Measurements from ENCODE around the gene CRTC3.
"Not testable (repeated sequence)": the region's sequence is repeated elsewhere in the genome, so short reads cannot be mapped to it uniquely, and the experiment has no call there.

The CRTC3 gene

DNA sequence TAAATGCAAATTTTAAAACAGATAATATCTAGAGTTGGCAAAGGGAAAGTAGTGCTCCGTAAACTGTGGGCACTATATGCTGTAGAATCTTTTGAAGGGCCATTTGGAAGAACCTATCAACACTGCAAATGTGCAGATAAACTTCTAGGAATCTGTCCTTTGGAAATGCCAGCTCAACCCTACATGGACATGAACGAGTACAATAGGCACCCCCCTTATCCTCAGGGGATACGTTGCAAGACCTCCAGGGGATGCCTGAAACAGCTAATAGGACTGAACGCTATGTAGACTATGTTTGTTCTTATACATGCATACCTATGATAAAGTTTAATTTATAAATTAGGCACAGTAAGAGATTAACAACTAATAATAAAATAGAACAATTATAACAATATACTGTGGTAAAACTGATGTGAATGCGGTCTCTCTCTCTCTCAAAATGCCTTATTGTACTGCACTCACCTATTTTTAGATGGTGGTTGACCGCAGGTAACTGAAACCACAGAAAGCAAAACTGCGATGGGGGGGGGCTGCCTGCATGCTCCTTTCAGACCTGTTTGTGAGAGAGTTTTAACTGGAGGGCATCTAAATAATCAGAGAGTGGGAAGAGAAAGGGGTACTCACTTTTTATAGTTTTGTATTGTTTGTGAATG is 127.9 kb downstream of the CRTC3 start:
- DNase-seq: not testable (repeated sequence)

DNA sequence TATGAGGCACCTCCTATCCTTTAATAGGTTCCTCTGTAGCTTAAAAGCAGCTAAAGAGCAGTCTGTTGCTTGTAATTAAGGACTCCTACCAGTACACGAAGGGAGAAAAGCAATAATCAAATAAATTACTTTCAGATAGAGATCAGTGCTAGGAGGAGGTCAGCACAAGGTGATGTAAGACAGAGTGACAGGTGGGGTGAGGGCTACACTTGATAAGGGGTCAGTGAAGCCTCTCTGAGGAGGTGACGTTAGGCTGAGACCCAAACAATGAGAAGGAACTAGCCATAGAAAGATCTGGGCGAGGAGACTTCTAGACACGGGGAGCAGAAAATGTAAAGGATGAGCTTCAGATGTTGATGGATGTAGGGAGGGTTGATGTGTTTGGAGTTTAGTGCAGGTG is 129.8 kb downstream of the CRTC3 start:
- no peak for DNase-seq

DNA sequence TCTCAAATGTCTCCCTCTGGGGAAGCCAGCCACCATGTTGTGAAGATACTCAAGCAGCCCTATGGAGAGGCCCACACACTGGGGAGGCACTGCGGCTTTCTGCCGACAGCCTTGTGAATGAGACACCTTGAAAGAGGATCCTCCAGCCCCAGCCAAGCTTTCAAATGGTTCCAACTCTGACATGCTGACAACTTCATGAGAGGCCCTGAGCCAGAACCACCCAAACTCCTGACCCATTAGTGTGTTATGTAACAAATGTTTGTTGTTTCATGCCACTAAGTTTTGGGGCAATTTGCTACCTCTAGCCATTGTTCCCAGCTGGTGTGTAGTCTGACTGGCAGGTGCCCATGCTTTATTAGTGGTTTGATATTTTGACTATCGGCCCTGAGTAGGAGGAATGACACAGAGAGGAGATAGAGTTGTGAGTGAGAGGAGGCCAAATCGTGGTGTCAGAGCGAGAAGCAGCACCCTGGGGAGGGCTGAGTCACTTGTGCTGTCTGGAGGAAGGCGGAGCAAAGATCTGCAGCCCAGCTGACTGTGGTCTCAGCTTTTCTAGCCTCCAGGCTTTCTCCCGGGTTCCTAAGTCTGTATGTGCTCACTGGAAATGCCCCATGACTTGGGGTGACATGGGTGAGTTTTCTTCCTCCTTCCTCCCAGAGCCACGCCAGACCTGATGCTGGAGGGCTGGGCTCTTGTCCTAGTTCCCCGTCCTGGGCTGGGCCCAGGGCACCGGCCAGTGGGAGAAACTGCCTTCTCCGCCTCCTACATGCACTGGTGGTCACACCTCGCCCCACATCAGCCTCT is 130.7 kb downstream of the CRTC3 start:
- peak; percentile 96 to 99 (median 98) for DNase-seq

DNA sequence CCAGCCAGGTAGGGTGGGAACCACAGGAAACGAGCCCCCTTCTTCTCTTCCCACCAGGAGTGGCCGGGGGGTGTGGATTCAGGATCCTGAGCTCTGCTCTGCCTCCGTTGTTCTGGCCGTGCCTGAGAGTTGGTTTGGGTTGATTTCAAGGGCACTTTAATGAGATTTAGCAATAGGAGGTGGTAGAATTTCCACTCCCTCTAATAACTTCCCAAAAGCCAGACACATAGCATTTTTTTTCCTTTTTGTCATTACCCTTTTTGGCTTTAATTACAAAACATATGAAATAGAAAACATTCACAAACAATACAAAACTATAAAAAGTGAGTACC is 131.2 kb downstream of the CRTC3 start:
- DNase-seq: peak in 2 of 3 donors; percentile 51 to 55

DNA sequence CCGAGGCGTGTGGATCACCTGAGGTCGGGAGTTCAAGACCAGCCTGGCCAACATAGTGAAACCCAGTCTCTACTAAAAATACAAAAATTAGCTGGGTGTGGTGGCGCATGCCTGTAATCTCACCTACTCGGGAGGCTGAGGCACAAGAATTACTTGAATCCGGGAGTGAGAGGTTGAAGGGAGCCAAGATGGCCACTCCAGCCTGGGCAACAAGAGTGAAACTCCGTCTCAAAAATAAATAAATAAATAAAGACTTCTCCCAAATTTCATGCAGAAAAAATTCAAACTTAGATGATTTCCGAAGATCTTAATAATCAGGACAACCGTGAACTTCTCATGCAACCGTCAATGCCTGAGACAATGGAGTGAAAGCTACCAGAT is 134.3 kb downstream of the CRTC3 start:
- not testable (repeated sequence) for DNase-seq

DNA sequence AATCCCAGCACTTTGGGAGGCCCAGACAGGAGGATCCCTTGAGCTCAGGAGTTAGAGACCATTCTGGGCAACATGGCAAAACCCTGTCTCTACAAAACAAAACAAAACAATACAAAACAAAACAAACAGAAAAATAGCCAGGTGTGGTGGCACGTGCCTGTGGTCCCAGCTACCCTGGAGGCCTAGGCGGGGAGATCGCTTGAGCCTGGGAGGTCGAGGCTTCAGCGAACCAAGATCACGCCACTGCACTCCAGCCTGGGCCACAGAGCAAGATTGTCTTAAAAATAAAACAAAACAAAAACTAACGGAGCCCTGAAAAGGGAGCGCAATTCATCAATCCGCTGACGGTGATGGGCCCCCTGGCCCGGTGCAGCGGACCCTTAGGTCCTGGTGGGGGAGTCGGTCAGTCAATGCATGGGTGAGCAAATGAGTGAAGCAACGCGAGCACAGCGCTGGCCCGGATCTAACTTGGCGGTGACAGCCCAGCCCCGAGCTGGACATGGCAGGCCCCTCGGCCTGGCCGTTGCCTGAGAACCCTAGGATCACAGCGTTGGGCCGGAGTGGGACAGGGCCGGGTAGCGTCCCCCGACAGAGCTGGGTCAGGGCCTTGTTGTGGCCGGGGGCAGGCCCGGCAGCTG is 135.0 kb downstream of the CRTC3 start:
- DNase-seq: peak; percentile 36 to 60 (median 41)

DNA sequence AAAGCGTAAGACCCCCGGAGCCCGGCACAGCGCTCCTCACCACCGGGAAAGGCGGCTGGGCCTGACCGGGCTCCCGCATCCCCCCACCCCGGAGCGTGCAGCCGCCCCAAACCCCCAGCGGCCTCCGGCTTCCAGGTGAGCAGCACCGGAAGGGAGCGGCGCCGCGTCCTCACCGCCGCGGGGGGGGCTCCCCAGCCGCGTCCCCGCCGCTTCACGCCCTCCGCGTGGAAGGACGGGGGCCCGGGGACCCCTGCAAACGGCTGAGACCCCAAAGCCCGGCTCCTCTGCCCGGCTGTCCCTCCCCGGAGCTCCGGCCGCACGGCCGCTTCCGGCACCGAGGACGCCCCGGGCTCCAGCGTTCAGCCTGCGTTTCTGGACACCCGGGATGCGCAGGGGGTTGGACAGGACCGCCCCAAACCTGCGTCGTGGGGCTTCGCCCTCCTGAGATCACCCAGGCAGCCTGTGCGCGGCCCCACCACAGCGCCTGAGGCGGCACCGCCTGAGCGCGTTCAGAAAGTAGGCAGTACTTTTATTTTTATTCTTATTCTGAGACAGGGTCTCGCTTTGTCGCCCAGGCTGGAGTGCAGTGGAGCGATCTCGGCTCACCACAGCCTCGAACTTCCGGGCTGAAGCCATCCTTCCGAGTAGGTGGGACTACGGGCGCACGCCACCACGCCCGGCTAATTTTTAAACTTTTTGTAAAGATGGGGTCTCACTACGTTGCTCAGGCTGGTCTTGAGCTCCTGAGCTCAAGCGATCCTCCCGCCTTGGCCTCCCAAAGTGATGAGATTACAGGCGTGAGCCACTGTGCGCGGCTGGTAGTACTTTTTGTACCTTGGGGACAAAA is 135.8 kb downstream of the CRTC3 start:
- peak; percentile 65 to 79 (median 66) for DNase-seq

DNA sequence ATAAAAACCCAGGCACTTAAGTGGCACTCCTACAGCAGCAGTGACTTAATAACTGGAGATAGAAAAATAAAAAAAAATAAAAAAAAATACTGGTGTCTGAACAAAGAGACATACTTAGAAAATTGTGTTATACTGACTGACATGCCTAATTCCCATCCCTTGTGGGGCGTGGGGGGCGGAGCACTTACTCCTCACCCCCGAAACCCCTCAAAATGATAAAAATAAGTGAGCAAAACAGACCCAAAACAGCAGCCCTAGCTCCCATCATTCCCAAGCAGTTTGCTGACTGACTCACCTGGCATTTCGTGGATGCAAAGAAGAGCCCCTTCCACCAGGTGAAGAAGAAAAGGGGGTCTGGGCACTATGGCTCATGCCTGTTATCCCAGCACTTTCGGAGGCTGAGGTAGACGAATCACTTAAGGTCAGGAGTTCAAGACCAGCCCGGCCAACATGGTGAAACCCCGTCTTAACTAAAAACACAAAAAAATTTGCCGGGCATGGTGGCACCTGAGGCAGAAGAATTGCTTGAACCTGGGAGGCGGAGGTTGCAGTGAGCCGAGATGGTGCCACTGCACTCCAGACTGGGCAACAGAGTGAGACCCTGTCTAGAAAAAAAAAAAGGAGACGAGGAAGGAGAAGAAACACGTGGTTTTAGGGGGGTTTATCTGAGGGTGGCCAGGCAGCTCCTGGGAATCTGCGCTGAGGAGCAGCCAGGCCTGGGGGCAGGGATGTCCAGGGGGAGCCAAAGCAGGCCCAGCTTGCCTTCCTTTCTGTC is 136.6 kb downstream of the CRTC3 start:
- no peak for DNase-seq

DNA sequence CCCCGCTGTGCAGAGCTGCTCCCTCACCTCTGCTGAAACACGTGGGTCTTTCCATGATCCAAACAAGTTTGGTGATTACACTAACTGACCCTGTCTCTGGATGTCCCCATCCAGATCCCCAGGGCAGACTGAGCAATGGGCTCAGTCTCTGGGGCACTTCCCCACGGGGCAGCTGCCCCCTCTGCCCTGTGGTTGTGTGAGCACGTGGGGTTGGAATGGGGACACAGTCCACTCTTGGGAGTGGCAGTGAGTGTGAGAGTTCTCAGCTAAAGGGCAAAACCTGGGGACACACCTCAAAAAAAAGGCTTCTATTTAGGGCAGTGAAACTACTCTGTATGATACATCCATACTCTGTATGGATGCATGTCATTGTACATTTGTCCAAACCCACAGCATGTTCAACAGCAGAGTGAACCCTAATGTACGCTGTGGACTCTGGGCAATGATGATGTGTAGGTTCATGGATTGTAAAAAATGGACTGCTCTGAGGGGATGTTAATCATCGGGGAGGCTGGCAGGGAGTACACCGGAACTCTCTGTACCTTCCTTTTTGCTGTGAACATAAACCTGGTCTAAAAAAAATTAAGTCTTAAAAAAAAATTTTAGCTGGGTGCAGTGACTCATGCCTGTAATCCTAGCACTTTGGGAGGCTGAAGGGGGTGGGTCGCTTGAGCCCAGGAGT is 137.5 kb downstream of the CRTC3 start:
- DNase-seq: no peak

DNA sequence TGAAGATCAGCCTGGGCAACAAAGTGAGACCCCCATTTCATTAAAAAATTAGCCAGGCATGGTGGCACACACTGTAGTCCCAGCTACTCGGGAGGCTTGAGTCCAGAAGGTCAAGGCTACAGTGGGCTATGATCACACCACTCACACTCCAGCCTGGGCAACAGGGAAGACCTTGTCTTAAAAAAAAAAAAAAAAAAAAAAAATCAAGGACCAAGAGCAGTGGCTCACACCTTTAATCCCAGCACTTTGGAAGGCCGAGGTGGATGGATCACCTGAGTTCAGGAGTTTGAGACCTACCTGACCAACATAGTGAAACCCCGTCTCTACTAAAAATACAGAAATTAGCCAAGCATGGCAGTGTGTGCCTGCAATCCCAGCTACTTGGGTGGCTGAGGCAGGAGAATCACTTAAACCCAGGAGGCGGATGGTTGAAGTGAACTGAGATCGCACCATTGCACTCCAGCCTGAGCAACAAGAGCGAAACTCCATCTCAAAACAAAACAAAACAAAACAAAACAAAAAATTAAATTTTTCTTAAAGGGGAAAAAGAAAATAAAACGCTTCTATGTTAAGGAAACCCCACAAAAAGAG is 138.1 kb downstream of the CRTC3 start:
- DNase-seq: not testable (repeated sequence)

DNA sequence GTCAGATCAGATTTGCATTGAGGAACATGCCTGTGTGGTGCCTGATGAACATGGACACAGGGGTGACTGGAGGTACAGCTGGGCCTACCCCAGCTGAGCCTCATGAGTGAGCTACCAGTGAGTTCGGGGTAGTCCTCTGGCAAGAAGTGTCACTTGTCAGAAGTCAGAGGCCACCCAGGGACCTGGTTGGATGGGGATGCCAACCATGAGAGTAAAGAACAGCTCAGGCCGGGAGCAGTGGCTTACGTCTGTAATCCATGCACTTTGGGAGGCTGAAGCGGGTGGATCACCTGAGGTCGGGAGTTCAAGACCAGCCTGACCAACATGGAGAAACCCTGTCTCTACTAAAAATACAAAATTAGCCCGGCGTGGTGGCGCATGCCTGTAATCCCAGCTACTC is 140.9 kb downstream of the CRTC3 start:
- DNase-seq: not testable (repeated sequence)

DNA sequence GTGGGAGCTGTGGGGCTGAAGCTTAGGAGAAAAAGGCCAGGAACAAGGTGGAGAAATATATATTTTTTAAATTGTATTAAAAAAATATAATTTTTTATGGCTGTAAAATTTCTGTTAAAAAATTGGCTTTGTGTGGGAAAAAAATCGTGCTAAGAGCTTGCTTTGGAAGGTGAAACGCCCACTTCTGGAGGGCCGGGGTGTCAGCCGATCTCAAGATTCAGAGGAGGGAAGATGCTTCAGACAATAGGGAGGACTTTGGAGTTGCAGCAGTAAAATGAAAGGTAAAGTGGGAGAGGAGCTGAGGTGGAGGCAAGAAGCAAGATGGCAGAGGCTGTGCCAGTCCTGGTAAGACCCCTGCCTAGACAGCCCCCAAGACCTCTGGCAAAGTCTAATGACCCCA is 141.5 kb downstream of the CRTC3 start:
- no peak for DNase-seq

DNA sequence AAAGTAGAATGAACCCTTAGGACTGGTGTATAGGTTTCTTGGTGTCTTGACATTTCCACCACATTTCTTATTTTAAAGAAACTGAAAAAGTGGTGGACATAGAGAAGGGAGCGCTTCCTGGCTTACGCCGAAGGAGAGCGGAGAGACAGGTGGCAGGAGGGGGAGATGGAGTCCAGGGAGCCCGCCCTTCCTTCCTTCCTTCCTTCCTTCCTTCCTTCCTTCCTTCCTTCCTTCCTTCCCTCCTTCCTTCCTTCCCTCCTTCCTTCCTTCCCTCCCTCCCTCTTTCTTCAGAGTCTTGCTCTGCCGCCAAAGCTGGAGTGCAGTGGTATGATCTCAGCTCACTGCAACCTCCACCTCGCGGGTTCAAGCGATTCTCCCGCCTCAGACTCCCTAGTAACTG is 143.6 kb downstream of the CRTC3 start:
- not testable (repeated sequence) for DNase-seq

DNA sequence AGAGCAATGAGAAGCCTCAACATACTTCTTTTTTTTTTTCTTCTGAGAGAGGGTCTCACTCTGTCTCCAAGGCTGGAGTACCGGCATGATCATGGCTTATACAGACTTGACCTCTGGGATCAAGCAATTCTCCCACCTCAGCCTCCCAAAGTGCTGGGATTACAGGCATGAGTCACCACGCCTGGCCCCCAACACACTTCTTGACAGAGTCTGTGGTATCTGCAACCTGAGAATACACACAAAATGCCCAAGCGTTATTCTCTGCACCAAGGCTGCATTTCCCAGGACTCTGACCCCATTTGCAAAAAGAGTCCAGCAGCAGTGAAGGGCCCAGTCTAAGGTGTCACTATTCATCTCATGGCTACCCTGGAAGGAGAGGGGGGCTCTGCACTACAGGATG is 144.8 kb downstream of the CRTC3 start:
- DNase-seq: no peak

DNA sequence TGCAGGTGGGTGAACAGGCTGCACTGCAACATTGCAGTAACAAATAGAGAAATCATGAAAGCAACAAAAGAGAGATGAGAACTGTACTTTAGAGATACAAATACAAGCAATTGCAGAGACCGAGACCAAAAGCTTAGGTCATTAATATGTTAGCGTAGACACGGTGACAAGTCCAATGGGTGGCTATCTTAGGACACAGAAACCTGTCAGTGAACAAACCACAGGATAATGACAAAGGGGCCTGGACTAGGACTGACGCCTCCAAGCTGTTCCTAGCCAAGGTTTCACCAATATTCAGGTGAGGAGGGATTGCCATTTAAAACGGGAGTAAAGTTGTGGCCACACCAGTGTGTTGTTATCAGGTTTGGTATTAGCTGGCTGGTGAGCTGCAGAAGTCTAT is 145.7 kb downstream of the CRTC3 start:
- DNase-seq: no peak

DNA sequence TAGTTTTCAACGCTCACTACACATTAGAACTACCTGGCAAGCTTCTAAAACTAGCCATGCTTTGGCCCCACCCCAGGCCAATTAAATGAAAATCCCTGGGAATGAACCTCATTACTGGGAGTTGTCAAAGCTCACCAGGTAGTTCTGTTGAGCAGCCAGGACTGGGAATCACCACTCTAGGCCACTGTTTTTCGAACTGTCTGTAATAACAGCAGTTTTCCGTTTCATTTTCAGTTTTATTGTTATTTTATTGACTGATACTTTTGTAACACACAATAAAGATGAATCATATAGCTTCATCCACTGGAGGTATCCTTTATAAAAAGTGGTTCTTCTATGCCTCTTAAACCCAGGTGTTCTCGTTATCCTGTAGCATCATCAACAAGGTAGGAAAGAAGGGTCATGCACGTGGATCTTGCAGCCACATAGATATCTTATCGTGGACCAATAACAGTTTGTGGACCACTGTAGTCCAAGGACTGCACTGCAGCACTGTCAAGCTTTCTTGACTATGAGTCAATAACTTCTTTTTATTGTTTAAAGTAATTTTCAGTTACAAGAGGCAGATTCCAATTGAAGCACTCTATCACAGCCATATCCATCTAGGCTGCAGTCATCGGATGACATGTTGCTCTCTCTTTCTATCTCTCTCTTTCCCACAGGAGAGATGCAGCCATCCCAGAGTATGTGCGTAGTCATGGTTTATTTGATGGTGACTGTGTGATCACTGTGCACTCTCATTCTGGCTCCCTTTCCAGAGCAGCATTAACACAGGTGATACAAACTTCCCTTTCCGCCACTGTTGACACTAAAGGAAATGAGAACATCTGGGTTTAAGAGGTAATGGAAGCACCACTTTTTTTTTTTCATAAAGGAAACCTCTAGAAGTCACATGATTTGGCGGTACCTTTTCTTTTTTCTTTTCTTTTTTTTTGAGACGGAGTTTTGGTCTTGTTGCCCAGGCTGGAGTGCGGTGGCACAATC is 148.4 kb downstream of the CRTC3 start:
- no peak for DNase-seq

DNA sequence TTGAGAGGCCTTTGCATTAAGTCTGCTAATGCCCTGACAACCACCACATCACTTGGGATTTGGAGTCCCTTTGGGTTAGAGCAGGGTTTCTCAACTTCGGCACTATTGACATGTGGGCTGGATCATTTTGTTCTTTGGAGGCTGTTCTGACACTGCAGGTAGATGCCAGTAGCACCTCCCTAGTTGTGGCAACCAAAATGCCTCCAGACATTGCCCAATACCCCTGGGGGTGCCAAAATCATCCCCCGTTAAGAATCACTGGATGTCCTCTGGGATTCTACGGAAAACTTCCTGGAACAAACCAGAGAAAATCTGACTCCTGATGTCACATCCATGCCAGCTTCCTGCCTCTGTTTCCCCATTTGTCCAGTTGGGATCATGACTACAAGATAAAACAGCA is 150.2 kb downstream of the CRTC3 start:
- no peak for DNase-seq

DNA sequence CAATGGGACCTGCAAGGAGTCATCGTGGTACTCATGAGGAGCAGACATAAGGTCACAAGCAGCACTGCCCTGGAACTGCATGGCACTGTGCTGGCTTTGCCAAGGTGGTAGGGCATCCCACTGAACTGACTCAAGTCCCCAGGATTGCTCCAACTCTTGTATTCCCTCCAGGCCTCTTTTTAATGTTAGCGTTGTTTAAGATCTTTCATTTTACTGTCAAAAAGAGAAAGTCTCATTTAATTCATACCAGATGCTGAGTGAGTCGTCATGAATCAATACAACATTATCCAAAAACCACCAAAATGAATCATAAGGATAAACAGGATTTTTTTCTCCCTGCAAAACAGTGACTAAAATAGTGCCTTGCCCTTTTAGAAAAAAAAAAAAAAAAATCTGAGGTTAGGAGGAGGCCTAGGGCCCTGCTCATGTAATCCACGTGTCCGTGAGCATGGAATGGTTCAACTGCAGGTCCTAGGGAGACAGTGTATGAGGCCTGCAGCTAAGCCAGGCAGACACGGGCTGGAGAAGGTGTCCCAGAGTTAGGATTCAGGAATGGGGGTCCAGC is 150.7 kb downstream of the CRTC3 start:
- DNase-seq: peak; percentile 22 to 81 (median 64)

DNA sequence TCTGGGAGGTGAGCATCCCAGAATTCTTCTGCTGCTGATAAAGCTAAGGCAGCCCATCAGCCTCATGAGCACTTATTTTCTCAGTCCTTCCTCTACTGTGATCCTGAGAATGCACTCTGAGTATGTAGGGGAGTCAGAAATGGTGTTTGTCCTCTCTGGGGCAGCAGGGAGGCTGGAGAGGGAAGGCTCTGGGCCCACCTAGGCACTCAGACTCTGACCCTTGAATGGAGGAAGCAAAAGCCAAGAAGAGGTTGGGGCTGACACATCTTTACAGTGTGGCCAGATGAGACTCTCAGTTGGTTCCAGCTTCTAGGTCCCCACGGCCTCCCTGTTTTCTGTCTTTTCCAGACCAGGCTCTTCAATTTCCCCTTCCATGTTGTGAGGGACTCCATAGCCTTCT is 151.3 kb downstream of the CRTC3 start:
- DNase-seq: no peak

DNA sequence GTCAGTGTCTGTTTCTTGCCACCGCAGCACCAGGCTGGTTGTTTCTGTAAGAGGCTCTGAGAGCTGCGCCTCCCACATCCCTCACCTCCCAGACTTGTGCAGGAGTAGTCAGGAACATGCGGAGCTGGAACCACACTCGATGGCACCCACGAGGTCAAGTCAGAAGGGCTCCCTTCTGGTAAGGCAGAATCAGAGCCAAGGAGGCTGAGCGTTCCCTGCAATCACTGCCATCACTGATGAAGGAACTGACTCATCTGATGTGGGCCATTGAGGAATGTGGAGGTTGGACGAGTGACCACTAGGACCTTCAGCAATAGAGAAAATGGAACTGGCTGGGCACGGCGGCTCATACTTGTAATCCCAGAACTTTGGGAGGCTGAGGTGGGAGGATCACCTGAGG is 151.8 kb downstream of the CRTC3 start:
- peak; percentile 36 to 52 (median 41) for DNase-seq
